HUES6 (cell line): ENCODE measurements around the gene GAGE10.

Experiments
- H3K27ac ChIP-seq: 2 replicates; pipeline ENCODE4 v1.7.0; 2013; ENCODE audit warnings: low read depth, mild to moderate bottlenecking, low read length, inconsistent platforms
- H3K27me3 ChIP-seq: 2 replicates; pipeline ENCODE4 v1.6.1; 2013; ENCODE audit warnings: low read length; ENCODE audit not compliant: control insufficient read depth, insufficient read depth
- H3K36me3 ChIP-seq: 2 replicates; pipeline ENCODE4 v1.6.1; 2013; ENCODE audit warnings: low read length; ENCODE audit not compliant: control insufficient read depth, insufficient read depth
- H3K4me1 ChIP-seq: 2 replicates; pipeline ENCODE4 v1.6.1; 2013; ENCODE audit warnings: low read length; ENCODE audit not compliant: control insufficient read depth, insufficient read depth
- H3K4me3 ChIP-seq: 2 replicates; pipeline ENCODE4 v1.5.1; 2013; ENCODE audit warnings: low read depth, low read length
- H3K9ac ChIP-seq: one replicate; pipeline ENCODE4 v1.6.1; 2013; ENCODE audit warnings: mild to moderate bottlenecking, low read length
- H3K9me3 ChIP-seq: 2 replicates; pipeline ENCODE4 v1.6.1; 2013; ENCODE audit warnings: low read depth, low read length; ENCODE audit not compliant: control insufficient read depth, insufficient read depth

The GAGE10 gene, protein sequence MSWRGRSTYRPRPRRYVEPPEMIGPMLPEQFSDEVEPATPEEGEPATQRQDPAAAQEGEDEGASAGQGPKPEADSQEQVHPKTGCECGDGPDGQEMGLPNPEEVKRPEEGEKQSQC

GRCh38 chrX:49303346-49303745, at the start of gene GAGE10:
Gene GAGE10 (plus strand): TSS chrX:49303646. CDS start chrX:49304860, 1,214 bp downstream.
- H3K9ac ChIP-seq, result no peak within 1 kb of the TSS
- no peak within 1 kb of the TSS for H3K4me3 ChIP-seq
- no peaks in the 10 kb centered on the region; the same call in 1 of the 2 replicates for H3K27me3 ChIP-seq
- no peak within 1 kb of the TSS for H3K27ac ChIP-seq
- peaks cover 10% of the 10 kb centered on the region; the same call in 1 of the 2 replicates for H3K4me1 ChIP-seq
- H3K36me3 ChIP-seq, result no peaks in the 10 kb centered on the region
- H3K9me3 ChIP-seq, result peaks cover 2% of the 10 kb centered on the region; the same call in 1 of the 2 replicates

DNA sequence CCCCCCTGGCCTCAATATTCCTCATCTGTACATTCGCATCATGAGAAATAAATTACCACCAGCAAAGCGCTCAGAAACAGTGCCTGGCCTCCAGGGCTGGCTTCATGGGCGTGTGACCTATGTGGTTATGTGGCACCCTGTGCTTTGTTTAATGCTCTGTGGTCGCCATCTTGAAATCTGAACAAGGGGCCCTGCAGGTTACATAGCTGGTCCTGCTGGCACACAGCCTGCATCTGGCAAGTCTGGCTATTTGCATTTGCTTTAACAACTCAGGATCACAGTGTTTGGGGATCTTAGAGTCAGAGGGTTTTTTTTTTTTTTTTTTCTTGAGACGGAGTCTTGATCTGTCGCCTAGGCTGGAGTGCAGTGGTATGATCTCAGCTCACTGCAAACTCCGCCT, 48.8 kb upstream of the GAGE10 start:
- Histone ChIP-seq H3K27ac (no peak overlapping the region), H3K27me3 (no peaks in the 10 kb centered on the region), H3K9me3 (peaks cover 40% of the 10 kb centered on the region; the same call in 1 of the 2 replicates), H3K36me3 (peaks cover 3% of the 10 kb centered on the region; the same call in 1 of the 2 replicates), H3K4me1 (no peaks in the 10 kb centered on the region), H3K4me3 (no peak overlapping the region), H3K9ac (no peak overlapping the region)

- no peaks in the 10 kb centered on the region for H3K4me1 ChIP-seq
- H3K36me3 ChIP-seq, result no peaks in the 10 kb centered on the region
- no peaks in the 10 kb centered on the region for H3K27me3 ChIP-seq
- H3K27ac ChIP-seq, result no peak overlapping the region
- no peak overlapping the region for H3K4me3 ChIP-seq
- H3K9ac ChIP-seq, result no peak overlapping the region
- H3K9me3 ChIP-seq, result peaks cover 36% of the 10 kb centered on the region; the same call in 1 of the 2 replicates
These were observed 47.0 kb upstream of the GAGE10 start for GRCh38 chrX:49256268-49256995.

DNA sequence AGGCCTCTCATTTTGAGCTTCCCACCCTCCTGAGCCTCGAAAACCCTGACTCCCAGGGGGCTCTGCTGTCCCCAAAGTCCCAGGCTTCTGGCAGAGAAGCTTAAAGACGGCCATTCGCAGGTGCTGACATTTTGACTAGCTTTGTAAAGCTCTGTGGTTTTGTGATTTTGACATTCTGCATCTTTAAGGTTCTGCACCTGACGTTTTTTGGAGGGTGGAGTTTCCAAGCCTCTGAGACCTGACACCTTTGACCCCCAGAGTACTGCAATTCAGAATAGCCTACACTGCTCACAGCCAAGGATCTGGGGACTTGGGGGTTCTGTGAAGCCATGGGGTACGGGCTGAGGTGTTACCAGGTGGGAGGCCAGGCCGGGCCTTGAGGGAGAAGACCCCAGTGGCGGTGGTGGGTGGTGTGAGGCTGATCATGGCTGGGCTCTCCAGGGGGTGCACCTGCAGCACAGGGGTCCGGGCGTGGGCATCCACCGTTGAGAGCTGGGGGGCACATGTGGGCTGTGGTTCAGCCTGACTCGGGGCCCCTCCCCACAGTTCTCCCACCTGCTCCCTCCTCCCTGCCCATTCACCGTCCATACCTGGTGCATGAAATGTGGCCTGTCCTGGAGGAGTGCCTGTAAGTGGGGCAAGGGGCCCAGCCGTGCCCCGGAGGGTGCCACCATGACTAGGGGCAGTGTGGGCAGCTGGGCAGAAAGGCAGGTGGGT, 46.2 kb upstream of the GAGE10 start:
- H3K4me3 ChIP-seq, result no peak overlapping the region
- peaks cover 36% of the 10 kb centered on the region; the same call in 1 of the 2 replicates for H3K9me3 ChIP-seq
- H3K9ac ChIP-seq, result no peak overlapping the region
- no peaks in the 10 kb centered on the region for H3K4me1 ChIP-seq
- H3K27ac ChIP-seq, result no peak overlapping the region
- H3K27me3 ChIP-seq, result no peaks in the 10 kb centered on the region
- no peaks in the 10 kb centered on the region for H3K36me3 ChIP-seq

- no peaks in the 10 kb centered on the region for H3K27me3 ChIP-seq
- H3K4me3 ChIP-seq, result no peak overlapping the region
- no peaks in the 10 kb centered on the region for H3K36me3 ChIP-seq
- peaks cover 31% of the 10 kb centered on the region; the same call in 1 of the 2 replicates for H3K9me3 ChIP-seq
- no peak overlapping the region for H3K27ac ChIP-seq
- H3K9ac ChIP-seq, result no peak overlapping the region
- no peaks in the 10 kb centered on the region for H3K4me1 ChIP-seq
These were observed 45.3 kb upstream of the GAGE10 start for GRCh38 chrX:49257846-49258748.

DNA sequence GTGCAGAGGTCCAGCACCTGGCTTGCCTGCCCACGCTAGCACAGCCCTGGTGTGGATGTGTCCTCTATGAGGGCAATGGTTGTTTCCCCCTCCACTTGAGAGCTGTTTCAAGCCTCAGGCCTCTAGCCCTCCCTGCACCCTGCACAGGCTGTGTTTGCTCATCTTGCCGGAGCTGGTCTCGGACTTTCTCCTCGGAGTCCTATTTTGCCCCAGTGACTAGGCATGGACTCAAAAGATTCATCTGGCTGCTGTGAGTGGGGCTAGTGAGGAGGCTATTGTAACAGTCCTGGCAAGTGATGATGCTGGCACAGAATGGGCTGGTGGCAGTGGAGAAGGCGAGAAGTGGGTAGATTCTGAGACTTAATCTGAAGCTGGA, 44.7 kb upstream of the GAGE10 start:
- H3K27me3 ChIP-seq, result no peaks in the 10 kb centered on the region
- H3K27ac ChIP-seq, result no peak overlapping the region
- no peaks in the 10 kb centered on the region for H3K4me1 ChIP-seq
- no peak overlapping the region for H3K4me3 ChIP-seq
- H3K36me3 ChIP-seq, result no peaks in the 10 kb centered on the region
- H3K9ac ChIP-seq, result no peak overlapping the region
- H3K9me3 ChIP-seq, result peaks cover 28% of the 10 kb centered on the region; the same call in 1 of the 2 replicates

DNA sequence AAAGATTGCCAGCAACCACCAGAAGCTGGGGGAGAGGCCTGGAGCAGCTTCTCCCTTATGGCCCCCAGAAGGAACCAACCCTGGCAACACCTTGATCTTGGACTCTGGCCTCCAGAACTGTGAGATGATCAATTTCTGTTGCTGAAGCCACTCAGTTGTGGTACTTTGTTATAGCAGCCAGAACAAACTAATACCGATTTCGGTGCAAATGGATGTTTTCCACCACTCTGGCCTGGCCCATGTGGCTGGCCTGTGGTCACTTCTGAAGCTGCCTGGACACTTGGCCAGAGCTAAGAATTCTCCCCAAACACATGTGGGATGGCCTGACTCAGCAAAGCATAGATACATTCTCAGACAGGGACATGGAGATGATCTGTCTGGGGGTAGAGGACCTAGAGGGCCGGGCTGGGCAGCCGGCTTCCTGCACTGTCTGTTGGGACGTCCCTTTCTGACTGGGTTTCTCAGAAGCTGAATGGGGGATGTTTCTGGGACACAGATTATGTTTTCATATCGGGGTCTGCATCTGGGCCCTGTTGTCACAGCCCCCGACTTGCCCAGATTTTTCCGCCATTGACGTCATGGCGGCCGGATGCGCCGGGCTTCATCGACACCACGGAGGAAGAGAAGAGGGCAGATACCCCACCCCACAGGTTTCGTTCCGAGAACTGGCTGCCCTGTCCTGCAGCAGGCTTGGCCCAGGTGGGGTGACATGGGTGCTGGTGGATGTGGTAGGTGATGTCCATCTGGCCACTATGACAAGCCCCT, 43.0 kb upstream of the GAGE10 start:
- peaks cover 27% of the 10 kb centered on the region; the same call in 1 of the 2 replicates for H3K9me3 ChIP-seq
- H3K27me3 ChIP-seq, result no peaks in the 10 kb centered on the region
- no peak overlapping the region for H3K4me3 ChIP-seq
- H3K36me3 ChIP-seq, result no peaks in the 10 kb centered on the region
- no peaks in the 10 kb centered on the region for H3K4me1 ChIP-seq
- no peak overlapping the region for H3K9ac ChIP-seq
- H3K27ac ChIP-seq, result no peak overlapping the region

DNA sequence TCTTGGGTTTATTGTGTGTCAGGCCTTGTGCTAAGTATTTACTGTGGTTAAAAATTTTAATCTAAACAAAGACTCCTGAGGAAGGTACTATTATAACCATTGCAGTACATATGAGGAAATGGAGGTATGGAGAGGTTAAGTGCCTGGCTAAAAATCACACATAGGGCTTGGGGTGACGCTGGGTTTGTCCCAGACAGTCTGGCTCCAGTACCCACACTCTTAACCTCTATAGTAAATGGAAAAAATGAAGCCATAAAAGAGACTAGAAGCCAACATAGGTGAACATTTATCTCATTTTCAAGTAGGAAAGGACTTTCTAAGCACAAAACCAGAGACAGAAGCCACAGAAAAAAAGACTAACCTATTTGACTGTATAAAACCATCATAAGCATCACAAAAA, 40.8 kb upstream of the GAGE10 start:
- no peak overlapping the region for H3K27ac ChIP-seq
- peaks cover 30% of the 10 kb centered on the region; the same call in 1 of the 2 replicates for H3K9me3 ChIP-seq
- no peak overlapping the region for H3K9ac ChIP-seq
- no peaks in the 10 kb centered on the region for H3K36me3 ChIP-seq
- no peak overlapping the region for H3K4me3 ChIP-seq
- no peaks in the 10 kb centered on the region; the same call in 1 of the 2 replicates for H3K4me1 ChIP-seq
- no peaks in the 10 kb centered on the region for H3K27me3 ChIP-seq

GRCh38 chrX:49263631-49264030, 39.8 kb upstream of the GAGE10 start:
- peaks cover 24% of the 10 kb centered on the region; the same call in 1 of the 2 replicates for H3K9me3 ChIP-seq
- H3K27me3 ChIP-seq, result no peaks in the 10 kb centered on the region
- no peaks in the 10 kb centered on the region for H3K36me3 ChIP-seq
- no peak overlapping the region for H3K27ac ChIP-seq
- no peaks in the 10 kb centered on the region; the same call in 1 of the 2 replicates for H3K4me1 ChIP-seq
- no peak overlapping the region for H3K4me3 ChIP-seq
- H3K9ac ChIP-seq, result no peak overlapping the region

- Histone ChIP-seq H3K9me3 (peaks cover 17% of the 10 kb centered on the region; the same call in 1 of the 2 replicates), H3K4me1 (no peaks in the 10 kb centered on the region; the same call in 1 of the 2 replicates), H3K27ac (no peak within 1 kb of the TSS), H3K27me3 (no peaks in the 10 kb centered on the region), H3K36me3 (no peaks in the 10 kb centered on the region), H3K9ac (no peak within 1 kb of the TSS), H3K4me3 (no peak within 1 kb of the TSS)
These were observed 39.0 kb upstream of the GAGE10 start, which contains the start of gene FOXP3 for GRCh38 chrX:49264460-49264859. Gene FOXP3 (minus strand): TSS chrX:49264710. CDS start chrX:49258505, 6,205 bp downstream.
